Testis (tissue), 2 donors: ENCODE measurements around the gene GUCY1A2.

ENCODE experiments used
- POLR2A ChIP-seq: fragments of 450-650 bp; IDR thresholded peaks from one replicate; pipeline ENCODE4 v1.6.1; 2017; ENCODE audit warnings: antibody characterized with exemption, mild to moderate bottlenecking, moderate library complexity
- TF ChIP-seq, protein P1 (sequence below), 3 experiments: fragments of 450-650 bp in 2 of 3; fragments of 200-600 bp in 1 of 3; sonication (generic) in 1 of 3; IDR thresholded peaks; one replicate each; pipeline ENCODE4 v1.5.1; 2016 to 2019; ENCODE audit warnings: antibody characterized with exemption in 3 of 3, mild to moderate bottlenecking in 2 of 3, moderate library complexity in 1 of 3

DNA sequence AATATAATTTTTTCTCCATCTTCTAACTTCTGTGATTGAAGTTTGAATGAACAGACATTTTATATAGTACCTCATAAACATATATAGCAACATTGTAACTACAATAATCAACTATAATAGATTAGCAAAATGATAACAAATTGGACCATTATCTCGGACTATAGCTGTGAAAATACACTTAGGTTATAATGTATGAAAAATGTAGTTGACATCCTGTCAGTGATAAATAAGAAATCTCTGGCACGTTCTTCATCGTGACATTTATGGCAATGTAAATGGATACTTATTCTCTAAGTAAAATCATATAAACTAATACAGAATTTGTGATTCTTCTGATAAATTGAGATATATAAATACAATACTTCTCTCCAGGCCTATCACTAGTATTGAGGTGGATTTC lies 333.3 kb downstream of the GUCY1A2 start:
- TF ChIP-seq, protein P1, sequence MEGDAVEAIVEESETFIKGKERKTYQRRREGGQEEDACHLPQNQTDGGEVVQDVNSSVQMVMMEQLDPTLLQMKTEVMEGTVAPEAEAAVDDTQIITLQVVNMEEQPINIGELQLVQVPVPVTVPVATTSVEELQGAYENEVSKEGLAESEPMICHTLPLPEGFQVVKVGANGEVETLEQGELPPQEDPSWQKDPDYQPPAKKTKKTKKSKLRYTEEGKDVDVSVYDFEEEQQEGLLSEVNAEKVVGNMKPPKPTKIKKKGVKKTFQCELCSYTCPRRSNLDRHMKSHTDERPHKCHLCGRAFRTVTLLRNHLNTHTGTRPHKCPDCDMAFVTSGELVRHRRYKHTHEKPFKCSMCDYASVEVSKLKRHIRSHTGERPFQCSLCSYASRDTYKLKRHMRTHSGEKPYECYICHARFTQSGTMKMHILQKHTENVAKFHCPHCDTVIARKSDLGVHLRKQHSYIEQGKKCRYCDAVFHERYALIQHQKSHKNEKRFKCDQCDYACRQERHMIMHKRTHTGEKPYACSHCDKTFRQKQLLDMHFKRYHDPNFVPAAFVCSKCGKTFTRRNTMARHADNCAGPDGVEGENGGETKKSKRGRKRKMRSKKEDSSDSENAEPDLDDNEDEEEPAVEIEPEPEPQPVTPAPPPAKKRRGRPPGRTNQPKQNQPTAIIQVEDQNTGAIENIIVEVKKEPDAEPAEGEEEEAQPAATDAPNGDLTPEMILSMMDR (IDR thresholded peaks at IDR 0.05): no peak
- no peak for TF ChIP-seq POLR2A
